ENCODE results near the gene A1BG.

Gene A1BG

DNA sequence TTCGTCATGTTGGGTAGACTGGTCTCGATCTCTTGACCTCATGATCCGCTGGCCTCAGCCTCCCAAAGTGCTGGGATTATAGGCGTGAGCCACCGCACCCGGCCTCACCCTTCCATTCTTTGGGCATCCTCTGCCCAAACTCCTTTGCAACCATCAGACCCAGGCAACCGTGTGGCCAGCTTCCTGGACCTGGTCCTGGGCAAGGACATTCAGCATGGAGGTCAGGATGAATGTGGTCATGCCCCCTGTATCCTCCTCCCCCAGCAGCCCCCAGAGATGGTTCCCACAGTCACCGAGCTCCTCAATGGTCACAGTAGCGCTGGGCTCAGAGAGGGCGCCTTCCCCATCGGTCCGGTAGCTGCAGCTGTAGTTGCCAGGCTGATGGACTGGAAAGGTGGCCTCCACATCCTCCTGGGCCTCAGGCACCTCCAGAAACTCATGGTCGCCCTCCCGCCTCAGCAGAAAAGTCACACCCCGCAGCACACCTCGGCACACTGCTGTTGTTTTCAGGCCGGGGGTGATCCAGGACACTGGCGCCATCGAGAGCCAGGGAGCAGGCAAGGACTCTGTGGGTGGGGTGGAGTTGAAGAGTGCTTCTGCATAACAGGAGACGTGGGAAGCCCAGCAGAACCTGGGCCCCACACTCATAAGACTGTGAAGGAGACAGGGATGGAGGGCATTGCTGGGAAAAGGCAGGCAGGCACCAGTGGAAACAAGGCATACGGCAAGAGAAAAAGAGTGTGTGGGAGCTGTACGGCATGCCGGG, 1.1 kb downstream of the A1BG start:
- Histone ChIP-seq H3K36me3 (ENCODE audit: control insufficient read depth in 2 of 2, insufficient read depth in 1 of 2, low read length in 2 of 2) (no peaks in the 10 kb centered on the region; a peak in 1 of 3 replicates), H3K9me3 (ENCODE audit: control insufficient read depth, insufficient read depth, low read depth, low read length) (no peaks in the 10 kb centered on the region), H3K4me1 (ENCODE audit: control insufficient read depth, insufficient read depth, low read length) (no peaks in the 10 kb centered on the region), H3K27ac (ENCODE audit: extremely low read depth, low read depth, low read length) (no peak overlapping the region), H3K4me3 (ENCODE audit: low read depth, low read length) (no peak overlapping the region)
- CTCF ChIA-PET = no interaction called here
- 0 out of 2 replicates have a peak, but pooled peaks have one; percentile 29 for TF ChIP-seq PBX3 (CRISPR knock-in tag; IDR thresholded peaks at IDR 0.05)
- TF ChIP-seq ZNF561 (tag by site-specific recombination; IDR thresholded peaks at IDR 0.05; ENCODE audit: borderline replicate concordance) = no peak
- TF ChIP-seq ZBTB8A (tag by site-specific recombination; IDR thresholded peaks at IDR 0.05) = no peak
- POLR2A ChIA-PET = interaction anchor here (2.9 kb wide), 1 partner anchor 10 kb away, joined by 14 read pairs; the partner anchor contains the start of gene ZNF497

DNA sequence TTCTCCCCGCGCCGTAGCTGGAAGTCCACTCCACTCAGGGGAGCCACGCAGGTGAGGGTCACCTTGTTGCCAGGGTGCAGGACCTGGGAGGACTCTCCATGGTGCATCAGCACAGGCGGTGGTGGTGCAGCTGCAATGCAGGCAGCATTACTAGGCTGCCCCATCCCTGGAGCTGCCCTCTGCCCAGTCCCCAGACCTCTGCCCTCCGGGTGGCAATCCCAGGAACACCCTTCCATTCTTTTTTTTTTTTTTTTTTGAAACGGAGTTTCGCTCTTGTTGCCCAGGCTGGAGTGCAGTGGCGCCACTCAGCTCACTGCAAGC, 1.8 kb downstream of the A1BG start:
- H3K36me3 ChIP-seq (ENCODE audit: control insufficient read depth in 2 of 2, insufficient read depth in 1 of 2, low read length in 2 of 2) = no peaks in the 10 kb centered on the region; a peak in 1 of 3 replicates
- no peak overlapping the region for H3K4me3 ChIP-seq (ENCODE audit: low read depth, low read length)
- CTCF ChIA-PET = no interaction called here
- no peak overlapping the region for H3K27ac ChIP-seq (ENCODE audit: extremely low read depth, low read depth, low read length)
- TF ChIP-seq ZNF157 (tag by site-specific recombination; IDR thresholded peaks at IDR 0.05) (no peak), ZNF558 (tag by site-specific recombination; IDR thresholded peaks at IDR 0.05) (no peak), ZFHX2 (tag by site-specific recombination; conservative IDR thresholded peaks at IDR 0.05) (no peak), ZNF600 (tag by site-specific recombination; IDR thresholded peaks at IDR 0.05) (no peak), ZNF223 (tag by site-specific recombination; IDR thresholded peaks at IDR 0.05) (no peak), EGR2 (tag by site-specific recombination; IDR thresholded peaks at IDR 0.05; ENCODE audit: low read depth) (no peak), GLI4 (tag by site-specific recombination; IDR thresholded peaks at IDR 0.05) (no peak), HOXC10 (CRISPR knock-in tag; IDR thresholded peaks at IDR 0.05) (no peak), ZFP41 (tag by site-specific recombination; IDR thresholded peaks at IDR 0.05; ENCODE audit: borderline replicate concordance) (no peak), RBAK (tag by site-specific recombination; IDR thresholded peaks at IDR 0.05) (no peak), ZNF416 (tag by site-specific recombination; IDR thresholded peaks at IDR 0.05) (no peak), ZNF843 (tag by site-specific recombination; IDR thresholded peaks at IDR 0.05) (no peak), ZNF423 (tag by site-specific recombination; IDR thresholded peaks at IDR 0.05) (no peak), IKZF3 (tag by site-specific recombination; IDR thresholded peaks at IDR 0.05) (no peak), ZNF585B (tag by site-specific recombination; IDR thresholded peaks at IDR 0.05) (no peak), ZFP37 (tag by site-specific recombination; IDR thresholded peaks at IDR 0.05) (no peak), ZNF266 (tag by site-specific recombination; IDR thresholded peaks at IDR 0.05; ENCODE audit: low read depth) (no peak)
- TF ChIP-seq, protein P1, sequence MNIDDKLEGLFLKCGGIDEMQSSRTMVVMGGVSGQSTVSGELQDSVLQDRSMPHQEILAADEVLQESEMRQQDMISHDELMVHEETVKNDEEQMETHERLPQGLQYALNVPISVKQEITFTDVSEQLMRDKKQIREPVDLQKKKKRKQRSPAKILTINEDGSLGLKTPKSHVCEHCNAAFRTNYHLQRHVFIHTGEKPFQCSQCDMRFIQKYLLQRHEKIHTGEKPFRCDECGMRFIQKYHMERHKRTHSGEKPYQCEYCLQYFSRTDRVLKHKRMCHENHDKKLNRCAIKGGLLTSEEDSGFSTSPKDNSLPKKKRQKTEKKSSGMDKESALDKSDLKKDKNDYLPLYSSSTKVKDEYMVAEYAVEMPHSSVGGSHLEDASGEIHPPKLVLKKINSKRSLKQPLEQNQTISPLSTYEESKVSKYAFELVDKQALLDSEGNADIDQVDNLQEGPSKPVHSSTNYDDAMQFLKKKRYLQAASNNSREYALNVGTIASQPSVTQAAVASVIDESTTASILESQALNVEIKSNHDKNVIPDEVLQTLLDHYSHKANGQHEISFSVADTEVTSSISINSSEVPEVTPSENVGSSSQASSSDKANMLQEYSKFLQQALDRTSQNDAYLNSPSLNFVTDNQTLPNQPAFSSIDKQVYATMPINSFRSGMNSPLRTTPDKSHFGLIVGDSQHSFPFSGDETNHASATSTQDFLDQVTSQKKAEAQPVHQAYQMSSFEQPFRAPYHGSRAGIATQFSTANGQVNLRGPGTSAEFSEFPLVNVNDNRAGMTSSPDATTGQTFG (tag by site-specific recombination; IDR thresholded peaks at IDR 0.05; ENCODE audit: borderline replicate concordance) = no peak
- TF ChIP-seq, protein P2, sequence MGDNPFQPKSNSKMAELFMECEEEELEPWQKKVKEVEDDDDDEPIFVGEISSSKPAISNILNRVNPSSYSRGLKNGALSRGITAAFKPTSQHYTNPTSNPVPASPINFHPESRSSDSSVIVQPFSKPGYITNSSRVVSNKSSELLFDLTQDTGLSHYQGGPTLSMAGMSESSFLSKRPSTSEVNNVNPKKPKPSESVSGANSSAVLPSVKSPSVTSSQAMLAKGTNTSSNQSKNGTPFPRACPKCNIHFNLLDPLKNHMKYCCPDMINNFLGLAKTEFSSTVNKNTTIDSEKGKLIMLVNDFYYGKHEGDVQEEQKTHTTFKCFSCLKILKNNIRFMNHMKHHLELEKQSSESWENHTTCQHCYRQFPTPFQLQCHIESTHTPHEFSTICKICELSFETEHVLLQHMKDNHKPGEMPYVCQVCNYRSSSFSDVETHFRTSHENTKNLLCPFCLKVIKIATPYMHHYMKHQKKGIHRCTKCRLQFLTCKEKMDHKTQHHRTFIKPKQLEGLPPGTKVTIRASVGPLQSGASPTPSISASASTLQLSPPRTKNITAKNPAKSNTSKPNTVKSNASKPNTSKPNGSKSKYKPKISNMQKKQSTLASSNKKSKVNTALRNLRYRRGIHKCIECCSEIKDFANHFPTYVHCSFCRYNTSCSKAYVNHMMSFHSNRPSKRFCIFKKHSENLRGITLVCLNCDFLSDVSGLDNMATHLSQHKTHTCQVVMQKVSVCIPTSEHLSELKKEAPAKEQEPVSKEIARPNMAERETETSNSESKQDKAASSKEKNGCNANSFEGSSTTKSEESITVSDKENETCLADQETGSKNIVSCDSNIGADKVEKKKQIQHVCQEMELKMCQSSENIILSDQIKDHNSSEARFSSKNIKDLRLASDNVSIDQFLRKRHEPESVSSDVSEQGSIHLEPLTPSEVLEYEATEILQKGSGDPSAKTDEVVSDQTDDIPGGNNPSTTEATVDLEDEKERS (tag by site-specific recombination; IDR thresholded peaks at IDR 0.05) = no peak
- H3K9me3 ChIP-seq (ENCODE audit: control insufficient read depth, insufficient read depth, low read depth, low read length) = no peaks in the 10 kb centered on the region
- no peaks in the 10 kb centered on the region for H3K4me1 ChIP-seq (ENCODE audit: control insufficient read depth, insufficient read depth, low read length)
- POLR2A ChIA-PET = interaction anchor here (0.8 to 2.9 kb wide), 2 partner anchors 11 to 25 kb away, joined by 4 to 14 read pairs; partner anchors contain the start of genes ZNF497 and ZSCAN22

Measured in HEK293 (cell line).